ENCODE results near the gene HOXA10.

HOXA10 gene

GRCh38 chr7:27128034-27128433, 46.1 kb downstream of the HOXA10 start:
- DNase-seq: no peak

GRCh38 chr7:27126596-27127327, 47.4 kb downstream of the HOXA10 start:
- DNase-seq: no peak

GRCh38 chr7:27125986-27126394, 48.1 kb downstream of the HOXA10 start:
- no peak for DNase-seq

- no peak for DNase-seq
Observed at GRCh38 chr7:27124902-27125689, 49.0 kb downstream of the HOXA10 start.

- no peak for DNase-seq
Observed at GRCh38 chr7:27124096-27124901, 49.8 kb downstream of the HOXA10 start.

GRCh38 chr7:27123477-27124053, 50.6 kb downstream of the HOXA10 start:
- DNase-seq: no peak

GRCh38 chr7:27123007-27123476, 51.1 kb downstream of the HOXA10 start:
- no peak for DNase-seq

- no peak for DNase-seq
Observed at GRCh38 chr7:27122077-27122910, 51.8 kb downstream of the HOXA10 start.

- no peak for DNase-seq
Observed at GRCh38 chr7:27121684-27122076, 52.4 kb downstream of the HOXA10 start.
